Lower leg skin (tissue), 3 donors: ENCODE measurements around the gene HS6ST3.

Source experiments
- POLR2A ChIP-seq, 2 donors: fragments of 450-650 bp; IDR thresholded peaks; one replicate each; pipeline ENCODE4 v1.6.1; 2016 to 2017; ENCODE audit warnings: antibody characterized with exemption in 2 of 2, mild to moderate bottlenecking in 1 of 2, moderate library complexity in 1 of 2
- TF ChIP-seq, protein P1 (sequence below), 3 donors: fragments of 450-650 bp; IDR thresholded peaks; one replicate each; pipeline ENCODE4 v1.5.1; 2016; ENCODE audit warnings: antibody characterized with exemption in 3 of 3, mild to moderate bottlenecking in 3 of 3, moderate library complexity in 2 of 3

DNA sequence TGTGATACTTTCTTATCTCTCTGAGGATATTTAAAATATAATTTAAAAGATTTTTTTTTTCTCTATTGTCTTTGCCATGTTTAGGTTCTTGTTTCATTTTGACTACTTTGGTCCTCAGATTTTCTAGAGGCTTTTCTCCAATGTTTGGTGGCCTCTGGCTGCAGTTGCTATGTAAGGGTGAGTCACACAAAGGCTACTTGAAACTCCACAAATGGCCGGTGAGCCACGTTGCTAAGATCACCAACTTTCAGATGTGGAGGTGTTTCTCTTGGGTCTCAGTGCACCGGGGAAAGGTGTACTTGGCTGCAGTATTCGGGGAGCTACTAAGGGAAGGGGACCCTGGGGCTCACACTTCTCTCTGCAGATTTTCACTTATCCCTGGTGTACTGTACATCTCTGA is 248.1 kb downstream of the HS6ST3 start:
- no peak for TF ChIP-seq POLR2A (IDR thresholded peaks at IDR 0.05)
- TF ChIP-seq, protein P1, sequence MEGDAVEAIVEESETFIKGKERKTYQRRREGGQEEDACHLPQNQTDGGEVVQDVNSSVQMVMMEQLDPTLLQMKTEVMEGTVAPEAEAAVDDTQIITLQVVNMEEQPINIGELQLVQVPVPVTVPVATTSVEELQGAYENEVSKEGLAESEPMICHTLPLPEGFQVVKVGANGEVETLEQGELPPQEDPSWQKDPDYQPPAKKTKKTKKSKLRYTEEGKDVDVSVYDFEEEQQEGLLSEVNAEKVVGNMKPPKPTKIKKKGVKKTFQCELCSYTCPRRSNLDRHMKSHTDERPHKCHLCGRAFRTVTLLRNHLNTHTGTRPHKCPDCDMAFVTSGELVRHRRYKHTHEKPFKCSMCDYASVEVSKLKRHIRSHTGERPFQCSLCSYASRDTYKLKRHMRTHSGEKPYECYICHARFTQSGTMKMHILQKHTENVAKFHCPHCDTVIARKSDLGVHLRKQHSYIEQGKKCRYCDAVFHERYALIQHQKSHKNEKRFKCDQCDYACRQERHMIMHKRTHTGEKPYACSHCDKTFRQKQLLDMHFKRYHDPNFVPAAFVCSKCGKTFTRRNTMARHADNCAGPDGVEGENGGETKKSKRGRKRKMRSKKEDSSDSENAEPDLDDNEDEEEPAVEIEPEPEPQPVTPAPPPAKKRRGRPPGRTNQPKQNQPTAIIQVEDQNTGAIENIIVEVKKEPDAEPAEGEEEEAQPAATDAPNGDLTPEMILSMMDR (IDR thresholded peaks at IDR 0.05) = no peak
